Thymus (tissue), 11 donors: ENCODE data around the gene SETX. TPM values are rescaled to one million over a fixed set of nuclear protein-coding genes. Genes with fewer than 3 reads are reported as not detected.
A peak's percentile ranks its signal among the peaks of the same experiment; 100 is the strongest.

Source experiments
- DNase-seq, 9 donors: peaks; one replicate each; pipeline ENCODE4 v3.0.0-alpha.2; 2013; ENCODE audit warnings: low spot score in 9 of 9, low read depth in 6 of 9, missing footprints in 1 of 9
- H3K27ac ChIP-seq, 2 donors: one replicate each; pipeline ENCODE4 v1.5.1; 2013; ENCODE audit warnings: control low read depth in 1 of 2, low read depth in 1 of 2, low read length in 1 of 2, mild to moderate bottlenecking in 1 of 2, moderate library complexity in 1 of 2
- H3K27me3 ChIP-seq, 2 donors: one replicate each; pipeline ENCODE4 v1.5.1; 2013; ENCODE audit warnings: low read length in 1 of 2; ENCODE audit not compliant: control insufficient read depth in 2 of 2, insufficient read depth in 1 of 2
- H3K36me3 ChIP-seq, 2 donors: one replicate each; pipeline ENCODE4 v1.5.1; 2013; ENCODE audit warnings: low read length in 1 of 2, mild to moderate bottlenecking in 1 of 2, moderate library complexity in 1 of 2; ENCODE audit not compliant: control insufficient read depth in 2 of 2, insufficient read depth in 2 of 2
- H3K4me1 ChIP-seq, 2 donors: one replicate each; pipeline ENCODE4 v1.5.1; 2013; ENCODE audit warnings: low read length in 2 of 2; ENCODE audit not compliant: control insufficient read depth in 2 of 2, insufficient read depth in 2 of 2
- H3K4me3 ChIP-seq, 2 donors: one replicate each; pipeline ENCODE4 v1.5.1; 2013; ENCODE audit warnings: low read length in 2 of 2, control low read depth in 1 of 2, mild to moderate bottlenecking in 1 of 2
- H3K9me3 ChIP-seq, 2 donors: one replicate each; pipeline ENCODE4 v1.5.1; 2013; ENCODE audit warnings: low read length in 1 of 2, mild to moderate bottlenecking in 1 of 2; ENCODE audit not compliant: control insufficient read depth in 2 of 2, insufficient read depth in 1 of 2
- WGBS: extraction: QIAGEN DNeasy Blood & Tissue Kit; methylation state at CpG from one replicate; pipeline ENCODE4 v1.1.7; 2013; 5-methylcytosine and 5-hydroxymethylcytosine counted together
- polyA plus RNA-seq: library from polyadenylated mRNA; stranded (reverse); fragments of 200-250 nt; gene quantifications from one replicate; pipeline ENCODE4 v1.2.3, GENCODE V29; 2013
- total RNA-seq: library from RNA; stranded (reverse); fragments of 120-200 nt; gene quantifications from one replicate; pipeline ENCODE4 v1.2.4, GENCODE V29; 2013
- donor health status: healthy.

SETX gene
- total and polyA plus RNA-seq, 2 donors: 43.1 to 50.7 TPM

GRCh38 chr9:132250324-132251262 is 104.2 kb downstream of the SETX start:
- no peaks in the 10 kb centered on the region for H3K4me1 ChIP-seq
- H3K4me3 ChIP-seq: no peak overlapping the region
- peaks cover 0 to 19% of the 10 kb centered on the region in 2 donors for H3K9me3 ChIP-seq
- DNase-seq: no peak
- H3K36me3 ChIP-seq: no peaks in the 10 kb centered on the region
- no peak overlapping the region for H3K27ac ChIP-seq
- WGBS: 93% methylated on average over 20 of the region's 20 CpGs
- peaks cover 2 to 25% of the 10 kb centered on the region in 2 donors for H3K27me3 ChIP-seq

- peaks cover 2 to 34% of the 10 kb centered on the region in 2 donors for H3K27me3 ChIP-seq
Measured at GRCh38 chr9:132249690-132250089, 105.1 kb downstream of the SETX start.

GRCh38 chr9:132249123-132249522 is 105.7 kb downstream of the SETX start:
- 92% methylated on average over 6 of the region's 6 CpGs for WGBS
- Histone ChIP-seq H3K9me3 (peaks cover 0 to 19% of the 10 kb centered on the region in 2 donors), H3K27ac (no peak overlapping the region), H3K4me3 (no peak overlapping the region), H3K36me3 (no peaks in the 10 kb centered on the region), H3K27me3 (peaks cover 2 to 40% of the 10 kb centered on the region in 2 donors), H3K4me1 (no peaks in the 10 kb centered on the region)
- no peak for DNase-seq

More at GRCh38 chr9:132249690-132250089, 105.1 kb downstream of the SETX start:
- Histone ChIP-seq H3K9me3 (peaks cover 0 to 19% of the 10 kb centered on the region in 2 donors), H3K4me1 (no peaks in the 10 kb centered on the region), H3K36me3 (no peaks in the 10 kb centered on the region), H3K27ac (no peak overlapping the region), H3K4me3 (no peak overlapping the region)
- DNase-seq: no peak
- 90% methylated on average over 8 of the region's 8 CpGs for WGBS

- Histone ChIP-seq H3K27me3 (peaks cover 2 to 51% of the 10 kb centered on the region in 2 donors), H3K9me3 (peaks cover 0 to 19% of the 10 kb centered on the region in 2 donors), H3K36me3 (no peaks in the 10 kb centered on the region), H3K4me1 (peaks cover under 1 to 5% of the 10 kb centered on the region in 2 donors), H3K4me3 (no peak overlapping the region), H3K27ac (no peak overlapping the region)
- WGBS: 89% methylated on average over 8 of the region's 8 CpGs
- no peak for DNase-seq
Measured at GRCh38 chr9:132247942-132248341, 106.8 kb downstream of the SETX start.

- H3K27me3 ChIP-seq: peaks cover 2 to 74% of the 10 kb centered on the region in 2 donors
- WGBS: 99% methylated on average over 9 of the region's 9 CpGs
Measured at GRCh38 chr9:132245465-132245864, 109.3 kb downstream of the SETX start.

GRCh38 chr9:132244582-132245455 is 110.0 kb downstream of the SETX start:
- no peak overlapping the region for H3K27ac ChIP-seq
- no peaks in the 10 kb centered on the region for H3K9me3 ChIP-seq
- H3K4me3 ChIP-seq: no peak overlapping the region
- H3K27me3 ChIP-seq: peaks cover 2 to 80% of the 10 kb centered on the region in 2 donors
- peaks cover 10 to 29% of the 10 kb centered on the region in 2 donors for H3K4me1 ChIP-seq
- 89% methylated on average over 19 of the region's 19 CpGs for WGBS
- DNase-seq: no peak
- H3K36me3 ChIP-seq: no peaks in the 10 kb centered on the region

More at GRCh38 chr9:132245465-132245864, 109.3 kb downstream of the SETX start:
- Histone ChIP-seq H3K36me3 (no peaks in the 10 kb centered on the region), H3K4me3 (no peak overlapping the region), H3K4me1 (peaks cover 10 to 22% of the 10 kb centered on the region in 2 donors), H3K27ac (no peak overlapping the region), H3K9me3 (peaks cover 0 to 1% of the 10 kb centered on the region in 2 donors)
- DNase-seq: no peak

GRCh38 chr9:132243156-132244074 is 111.4 kb downstream of the SETX start:
- peaks cover 2 to 89% of the 10 kb centered on the region in 2 donors for H3K27me3 ChIP-seq
- H3K36me3 ChIP-seq: no peaks in the 10 kb centered on the region
- no peak overlapping the region for H3K27ac ChIP-seq
- DNase-seq: no peak
- 94% methylated on average over 19 of the region's 19 CpGs for WGBS
- H3K4me3 ChIP-seq: no peak overlapping the region
- peaks cover 10 to 33% of the 10 kb centered on the region in 2 donors for H3K4me1 ChIP-seq
- no peaks in the 10 kb centered on the region for H3K9me3 ChIP-seq

GRCh38 chr9:132242621-132243155 is 112.1 kb downstream of the SETX start:
- WGBS: 9% methylated on average over 18 of the region's 18 CpGs
- H3K36me3 ChIP-seq: no peaks in the 10 kb centered on the region
- no peaks in the 10 kb centered on the region for H3K9me3 ChIP-seq
- peaks cover 2 to 89% of the 10 kb centered on the region in 2 donors for H3K27me3 ChIP-seq
- peak in 1 of 9 donors; percentile 30 for DNase-seq
- H3K4me1 ChIP-seq: peaks cover 10 to 33% of the 10 kb centered on the region in 2 donors
- H3K27ac ChIP-seq: no peak overlapping the region
- H3K4me3 ChIP-seq: peak overlapping the region; percentile 49 to 72
